Keratinocyte (primary cell): Measurements from ENCODE around the gene DENND1C. TPM values are rescaled to one million over a fixed set of nuclear protein-coding genes. Genes with fewer than 3 reads are reported as not detected.

ENCODE experiments used
- DNase-seq: peaks from one replicate; pipeline ENCODE4 v3.0.0-alpha.2; 2011; ENCODE audit warnings: low read depth, missing footprints, low spot score
- FAIRE-seq: peaks from 2 replicates; lab custom pipeline; 2011; peaks lifted over from hg19 to GRCh38; lab: Jason Lieb, UNC
- H2AFZ ChIP-seq: 2 replicates; pipeline ENCODE4 v1.6.0; 2012; ENCODE audit warnings: low read length, control low read depth, inconsistent platforms; ENCODE audit not compliant: control insufficient read depth
- H3K27ac ChIP-seq: 2 replicates; pipeline ENCODE4 v1.5.1; 2011; ENCODE audit warnings: low read length; ENCODE audit not compliant: control insufficient read depth, insufficient read depth
- H3K27me3 ChIP-seq: 3 replicates; pipeline ENCODE4 v1.6.0; 2011; ENCODE audit warnings: low read length; ENCODE audit not compliant: control insufficient read depth, insufficient read depth; ENCODE audit errors: extremely low read depth
- H3K36me3 ChIP-seq, 2 experiments: 2 replicates in 1 of 2; 3 replicates in 1 of 2; pipeline ENCODE4 v1.5.1; 2011; ENCODE audit warnings: low read length in 2 of 2, mild to moderate bottlenecking in 1 of 2; ENCODE audit not compliant: control insufficient read depth in 2 of 2, insufficient read depth in 2 of 2; ENCODE audit errors: extremely low read depth in 1 of 2
- H3K4me1 ChIP-seq: 3 replicates; pipeline ENCODE4 v1.5.1; 2011; ENCODE audit warnings: low read length; ENCODE audit not compliant: control insufficient read depth, insufficient read depth; ENCODE audit errors: extremely low read depth
- H3K4me2 ChIP-seq: 3 replicates; pipeline ENCODE4 v1.6.0; 2011; ENCODE audit warnings: low read depth, low read length; ENCODE audit not compliant: control insufficient read depth, insufficient read depth; ENCODE audit errors: extremely low read depth
- H3K4me3 ChIP-seq, 3 experiments: fragments of 200-600 bp in 1 of 3; sonication (generic) in 1 of 3; 2 replicates in 2 of 3; 3 replicates in 1 of 3; pipeline ENCODE4 v1.5.1; 2011 to 2016; ENCODE audit warnings: low read length in 3 of 3, mild to moderate bottlenecking in 3 of 3, control low read depth in 2 of 3, inconsistent platforms in 1 of 3, low read depth in 1 of 3, mixed read lengths in 1 of 3, mixed run types in 1 of 3, moderate library complexity in 1 of 3; ENCODE audit not compliant: control insufficient read depth in 2 of 3, insufficient read depth in 2 of 3; ENCODE audit errors: extremely low read depth in 1 of 3
- H3K79me2 ChIP-seq: 2 replicates; pipeline ENCODE4 v1.6.0; 2012; ENCODE audit warnings: low read length; ENCODE audit not compliant: control insufficient read depth, insufficient read depth
- H3K9ac ChIP-seq: 3 replicates; pipeline ENCODE4 v1.6.0; 2011; ENCODE audit warnings: low read length; ENCODE audit not compliant: control insufficient read depth, insufficient read depth; ENCODE audit errors: extremely low read depth
- H3K9me1 ChIP-seq: 3 replicates; pipeline ENCODE4 v1.6.0; 2011; ENCODE audit warnings: low read length; ENCODE audit not compliant: control insufficient read depth, insufficient read depth; ENCODE audit errors: extremely low read depth
- H3K9me3 ChIP-seq: 2 replicates; pipeline ENCODE4 v1.5.1; 2012; ENCODE audit warnings: low read depth, low read length; ENCODE audit not compliant: control insufficient read depth
- H4K20me1 ChIP-seq: 3 replicates; pipeline ENCODE4 v1.6.0; 2011; ENCODE audit warnings: low read length; ENCODE audit not compliant: control insufficient read depth, insufficient read depth; ENCODE audit errors: extremely low read depth
- EZH2 ChIP-seq: IDR thresholded peaks from one replicate; pipeline ENCODE4 v1.6.1; 2012; ENCODE audit warnings: inconsistent platforms, mild to moderate bottlenecking, low read length, moderate library complexity
- dilution Hi-C: fragments of 300-500 bp; cut with MboI; formaldehyde crosslinking; loops from one replicate; pipeline ENCODE4 v1.7.0; 2020; ENCODE audit warnings: low sequenced_read_pairs; ENCODE audit not compliant: extremely low pct_ligation_motif_present
- polyA plus RNA-seq, 5 experiments: library from polyadenylated mRNA; depleted of rRNA in 3 of 5; stranded (reverse) in 3 of 5; stranded (forward) in 1 of 5; unstranded in 1 of 5; fragments of >200 nt; gene quantifications; 1 replicate in 1 of 5; 2 replicates in 3 of 5; 3 replicates in 1 of 5; pipeline versions ENCODE4 v1.2.1 to v1.2.3, GENCODE V29; 2011 to 2012; ENCODE audit warnings: missing spikeins in 2 of 5, low read depth in 1 of 5, low replicate concordance in 1 of 5
- TF ChIP-seq, protein P1 (sequence below), 3 experiments: IDR thresholded peaks in 1 of 3; conservative IDR thresholded peaks in 1 of 3; optimal IDR thresholded peaks in 1 of 3; 2 replicates in 2 of 3; 3 replicates in 1 of 3; pipeline versions ENCODE3 to v1.5.1; 2011; ENCODE audit warnings: low read length in 3 of 3, mild to moderate bottlenecking in 3 of 3, moderate library complexity in 2 of 3, control low read depth in 1 of 3, inconsistent platforms in 1 of 3; ENCODE audit not compliant: insufficient read depth in 2 of 3; ENCODE audit errors: extremely low read depth in 1 of 3

The DENND1C gene
- polyA plus RNA-seq, 1 donor (not counting 4 experiments of a cell fraction or from before 2014, with no cell fraction given), result 0.09 TPM

DNA sequence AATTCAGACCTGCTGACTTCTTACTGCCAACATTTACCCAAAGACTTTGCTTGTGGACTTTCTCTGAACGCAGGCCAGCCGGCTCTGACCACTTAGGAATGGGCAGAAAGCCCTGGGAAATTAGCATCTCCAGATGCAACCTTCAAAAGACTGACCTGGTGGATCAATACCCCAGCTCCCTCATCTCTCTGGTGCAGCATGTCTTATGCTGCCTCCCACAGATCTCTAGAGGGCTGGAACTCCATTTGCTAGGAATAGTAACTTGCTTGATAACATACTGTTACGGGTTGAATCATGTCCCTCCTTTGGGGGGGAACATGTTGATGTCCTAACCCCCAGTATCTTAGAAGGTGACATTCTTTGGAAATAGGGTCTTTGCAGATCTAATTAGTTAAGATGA, 35.1 kb downstream of the DENND1C start:
- Histone ChIP-seq H3K27me3 (no peaks in the 10 kb centered on the region), H3K27ac (no peak overlapping the region), H3K9me1 (no peaks in the 10 kb centered on the region), H3K4me2 (no peak overlapping the region), H3K4me3 (no peak overlapping the region), H3K9ac (no peak overlapping the region), H3K4me1 (no peaks in the 10 kb centered on the region), H4K20me1 (no peaks in the 10 kb centered on the region), H3K36me3 (peaks cover 0 to 3% of the 10 kb centered on the region in 2 experiments), H2AFZ (no peak overlapping the region), H3K79me2 (no peaks in the 10 kb centered on the region), H3K9me3 (no peaks in the 10 kb centered on the region)
- FAIRE-seq, result no peak
- TF ChIP-seq EZH2, result no peak
- TF ChIP-seq, protein P1, sequence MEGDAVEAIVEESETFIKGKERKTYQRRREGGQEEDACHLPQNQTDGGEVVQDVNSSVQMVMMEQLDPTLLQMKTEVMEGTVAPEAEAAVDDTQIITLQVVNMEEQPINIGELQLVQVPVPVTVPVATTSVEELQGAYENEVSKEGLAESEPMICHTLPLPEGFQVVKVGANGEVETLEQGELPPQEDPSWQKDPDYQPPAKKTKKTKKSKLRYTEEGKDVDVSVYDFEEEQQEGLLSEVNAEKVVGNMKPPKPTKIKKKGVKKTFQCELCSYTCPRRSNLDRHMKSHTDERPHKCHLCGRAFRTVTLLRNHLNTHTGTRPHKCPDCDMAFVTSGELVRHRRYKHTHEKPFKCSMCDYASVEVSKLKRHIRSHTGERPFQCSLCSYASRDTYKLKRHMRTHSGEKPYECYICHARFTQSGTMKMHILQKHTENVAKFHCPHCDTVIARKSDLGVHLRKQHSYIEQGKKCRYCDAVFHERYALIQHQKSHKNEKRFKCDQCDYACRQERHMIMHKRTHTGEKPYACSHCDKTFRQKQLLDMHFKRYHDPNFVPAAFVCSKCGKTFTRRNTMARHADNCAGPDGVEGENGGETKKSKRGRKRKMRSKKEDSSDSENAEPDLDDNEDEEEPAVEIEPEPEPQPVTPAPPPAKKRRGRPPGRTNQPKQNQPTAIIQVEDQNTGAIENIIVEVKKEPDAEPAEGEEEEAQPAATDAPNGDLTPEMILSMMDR (optimal IDR thresholded peaks at IDR 0.05 in 1 of 3, IDR thresholded peaks at IDR 0.05 in 1 of 3, conservative IDR thresholded peaks at IDR 0.05 in 1 of 3; ENCODE audit: extremely low read depth in 1 of 3, insufficient read depth in 2 of 3, low read length in 3 of 3), result no peak
- dilution Hi-C loops, result no loop called here
- no peak for DNase-seq

DNA sequence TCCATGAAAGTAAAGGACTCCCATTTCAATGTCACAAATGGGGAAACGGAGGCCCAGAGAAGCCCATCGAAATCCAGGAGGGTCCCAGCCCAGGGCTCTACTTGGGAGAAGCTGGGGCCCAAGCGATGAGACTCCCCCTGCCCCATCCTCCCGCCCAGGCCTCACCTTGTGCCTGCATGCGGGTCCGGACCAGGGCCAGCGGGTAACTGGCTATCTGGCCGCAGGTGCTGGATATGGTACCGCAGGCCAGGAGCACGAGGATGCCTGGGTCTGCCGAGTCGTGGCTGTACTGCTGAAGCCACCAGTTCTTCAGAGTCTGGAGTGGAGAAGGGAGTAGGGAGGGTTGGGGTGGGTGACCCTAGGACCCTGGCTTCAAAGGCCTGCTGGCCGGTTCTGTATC, 37.6 kb downstream of the DENND1C start:
- no peak overlapping the region for H3K9ac ChIP-seq
- TF ChIP-seq, protein P1 (optimal IDR thresholded peaks at IDR 0.05 in 1 of 3, IDR thresholded peaks at IDR 0.05 in 1 of 3, conservative IDR thresholded peaks at IDR 0.05 in 1 of 3; ENCODE audit: extremely low read depth in 1 of 3, insufficient read depth in 2 of 3, low read length in 3 of 3), result no peak
- no peak for TF ChIP-seq EZH2
- H3K79me2 ChIP-seq, result no peaks in the 10 kb centered on the region
- no peaks in the 10 kb centered on the region for H3K27me3 ChIP-seq
- DNase-seq, result no peak
- H4K20me1 ChIP-seq, result no peaks in the 10 kb centered on the region
- H3K36me3 ChIP-seq, result no peaks in the 10 kb centered on the region
- no peak overlapping the region for H3K27ac ChIP-seq
- no peaks in the 10 kb centered on the region for H3K9me1 ChIP-seq
- H3K9me3 ChIP-seq, result no peaks in the 10 kb centered on the region
- dilution Hi-C loops, result no loop called here
- no peak for FAIRE-seq
- H3K4me2 ChIP-seq, result no peak overlapping the region
- H3K4me3 ChIP-seq, result no peak overlapping the region
- H2AFZ ChIP-seq, result no peak overlapping the region
- H3K4me1 ChIP-seq, result no peaks in the 10 kb centered on the region
